ENCODE data around the gene HSPA9. TPM values are rescaled to one million over a fixed set of nuclear protein-coding genes. Genes with fewer than 3 reads are reported as not detected.
A peak's percentile ranks its signal among the peaks of the same experiment; 100 is the strongest.

HSPA9 gene
- total and polyA plus RNA-seq, 9 of the 15 experiments (the other 6 are each of a cell fraction or from before 2014, with no cell fraction given), result 195 to 583 (median 514) TPM

GRCh38 chr5:138601444-138601843, 26.2 kb upstream of the HSPA9 start (continued):
- TF ChIP-seq SPI1 (IDR thresholded peaks at IDR 0.05; ENCODE audit: borderline replicate concordance, low read depth, low read length) (no peak), SMARCE1 (IDR thresholded peaks at IDR 0.05) (peak; percentile 50; the same call in 1 of the 2 replicates), HMGXB4 (CRISPR knock-in tag; IDR thresholded peaks at IDR 0.05) (no peak), MAFK (IDR thresholded peaks at IDR 0.05; ENCODE audit: low read length) (peak; percentile 88), POLR3A (IDR thresholded peaks at IDR 0.05; ENCODE audit: borderline replicate concordance, extremely low read depth, insufficient read depth, insufficient read length) (no peak), RCOR1 (IDR thresholded peaks at IDR 0.05; ENCODE audit: borderline replicate concordance in 1 of 2, low read depth in 2 of 2, low read length in 2 of 2) (peak in 1 of 2 experiments; percentile 69; a peak in 1 of 4 replicates), MCM7 (IDR thresholded peaks at IDR 0.05) (no peak), LARP7 (IDR thresholded peaks at IDR 0.05) (no peak), ARNT (IDR thresholded peaks at IDR 0.05) (0 out of 4 replicates have a peak, but pooled peaks of 1 of the 2 experiments have one; percentile 26), MAFG (tag; conservative IDR thresholded peaks at IDR 0.05) (peak; percentile 88), FOXK2 (conservative IDR thresholded peaks at IDR 0.05 in 1 of 2, IDR thresholded peaks at IDR 0.05 in 1 of 2; ENCODE audit: low read depth in 2 of 2) (peak; percentile 49 to 65; a peak in 3 of 4 replicates), ZNF584 (CRISPR knock-in tag; IDR thresholded peaks at IDR 0.05; ENCODE audit: low read depth) (peak; percentile 33; the same call in 1 of the 2 replicates), ATF3 (IDR thresholded peaks at IDR 0.05) (peak; percentile 74), ATF3 (CRISPR knock-in tag; conservative IDR thresholded peaks at IDR 0.05) (no peak), ZNF77 (CRISPR knock-in tag; IDR thresholded peaks at IDR 0.05) (no peak), NR0B1 (IDR thresholded peaks at IDR 0.05; ENCODE audit: partially characterized antibody) (no peak), BACH1 (tag; IDR thresholded peaks at IDR 0.05) (peak; percentile 95), ESRRA (IDR thresholded peaks at IDR 0.05; ENCODE audit: borderline replicate concordance, low read depth) (0 out of 2 replicates have a peak, but pooled peaks have one; percentile 50), CEBPB (tag; IDR thresholded peaks at IDR 0.05) (peak; percentile 72; the same call in 1 of the 2 replicates), THRB (CRISPR knock-in tag; conservative IDR thresholded peaks at IDR 0.05) (no peak), CREB3L1 (IDR thresholded peaks at IDR 0.05; ENCODE audit: borderline replicate concordance, low read depth) (0 out of 2 replicates have a peak, but pooled peaks have one; percentile 16), FOSL1 (tag; conservative IDR thresholded peaks at IDR 0.05) (peak; percentile 44)

Data from K562 (cell line).